OCI-LY1 (cell line): Measurements from ENCODE around the gene MYO5C.

Experiments
- H2AFZ ChIP-seq: fragments of 200-600 bp; sonication (generic), shearing (Covaris generic); 2 replicates; pipeline ENCODE4 v1.6.0; 2014; ENCODE audit warnings: antibody characterized with exemption, mild to moderate bottlenecking, low read length
- H3F3A ChIP-seq: fragments of 200-600 bp; sonication (generic), shearing (Covaris generic); 2 replicates; pipeline ENCODE4 v1.6.0; 2014; ENCODE audit warnings: mild to moderate bottlenecking, antibody characterized with exemption, low read length, moderate library complexity; ENCODE audit not compliant: insufficient read depth
- H3K27ac ChIP-seq: fragments of 200-600 bp; sonication (generic); 2 replicates; pipeline ENCODE4 v1.5.1; 2014; ENCODE audit warnings: low read length, mixed run types, mild to moderate bottlenecking, low read depth; ENCODE audit not compliant: poor library complexity, severe bottlenecking
- H3K27me3 ChIP-seq: fragments of 200-600 bp; sonication (generic); 2 replicates; pipeline ENCODE4 v1.6.0; 2014; ENCODE audit warnings: antibody characterized with exemption, mild to moderate bottlenecking, low read length, moderate library complexity; ENCODE audit not compliant: insufficient read depth
- H3K36me3 ChIP-seq: fragments of 200-600 bp; sonication (generic); 2 replicates; pipeline ENCODE4 v1.6.1; 2014; ENCODE audit warnings: mild to moderate bottlenecking, antibody characterized with exemption, low read length, moderate library complexity, mixed read lengths; ENCODE audit not compliant: insufficient read depth
- H3K4me1 ChIP-seq: fragments of 200-600 bp; sonication (generic); 2 replicates; pipeline ENCODE4 v1.5.1; 2014; ENCODE audit warnings: mild to moderate bottlenecking, low read length, moderate library complexity; ENCODE audit not compliant: insufficient read depth, severe bottlenecking
- H3K4me2 ChIP-seq: fragments of 200-600 bp; sonication (generic), shearing (Covaris generic); 2 replicates; pipeline ENCODE4 v1.6.1; 2014; ENCODE audit warnings: low read length
- H3K4me3 ChIP-seq: fragments of 200-600 bp; sonication (generic); 2 replicates; pipeline ENCODE4 v1.5.1; 2014; ENCODE audit warnings: low read length, low read depth, mild to moderate bottlenecking, mixed read lengths; ENCODE audit not compliant: poor library complexity, severe bottlenecking
- H3K79me2 ChIP-seq: fragments of 200-600 bp; shearing (Covaris generic); 2 replicates; pipeline ENCODE4 v1.6.1; 2016; ENCODE audit warnings: mixed run types, low read length, mixed read lengths; ENCODE audit not compliant: insufficient read depth
- H3K9ac ChIP-seq: fragments of 200-600 bp; sonication (generic), shearing (Covaris generic); 2 replicates; pipeline ENCODE4 v1.6.1; 2014; ENCODE audit warnings: mild to moderate bottlenecking, low read length, mixed read lengths
- H3K9me2 ChIP-seq: fragments of 200-600 bp; sonication (generic), shearing (Covaris generic); 2 replicates; pipeline ENCODE4 v1.6.1; 2014; ENCODE audit warnings: low read depth, mild to moderate bottlenecking, low read length, mixed read lengths
- H3K9me3 ChIP-seq: fragments of 200-600 bp; shearing (Covaris generic); 2 replicates; pipeline ENCODE4 v1.6.1; 2014; ENCODE audit warnings: low read length, mixed read lengths
- H4K20me1 ChIP-seq: fragments of 200-600 bp; sonication (generic), shearing (Covaris generic); 2 replicates; pipeline ENCODE4 v1.6.0; 2016; ENCODE audit warnings: mild to moderate bottlenecking, low read length; ENCODE audit not compliant: insufficient read depth
- EZH2 ChIP-seq: fragments of 200-600 bp; sonication (generic), shearing (Covaris generic); IDR thresholded peaks from 2 replicates; pipeline ENCODE4 v1.8.0; 2017; ENCODE audit warnings: borderline replicate concordance, mixed run types, mild to moderate bottlenecking, antibody characterized with exemption, low read length, moderate library complexity, mixed read lengths
- TF ChIP-seq, protein P1 (sequence below): fragments of 200-600 bp; sonication (generic), shearing (Covaris generic); IDR thresholded peaks from 2 replicates; pipeline ENCODE4 v1.5.1; 2017; ENCODE audit warnings: mild to moderate bottlenecking, antibody characterized with exemption, low read length, moderate library complexity, mixed read lengths

Gene MYO5C

DNA sequence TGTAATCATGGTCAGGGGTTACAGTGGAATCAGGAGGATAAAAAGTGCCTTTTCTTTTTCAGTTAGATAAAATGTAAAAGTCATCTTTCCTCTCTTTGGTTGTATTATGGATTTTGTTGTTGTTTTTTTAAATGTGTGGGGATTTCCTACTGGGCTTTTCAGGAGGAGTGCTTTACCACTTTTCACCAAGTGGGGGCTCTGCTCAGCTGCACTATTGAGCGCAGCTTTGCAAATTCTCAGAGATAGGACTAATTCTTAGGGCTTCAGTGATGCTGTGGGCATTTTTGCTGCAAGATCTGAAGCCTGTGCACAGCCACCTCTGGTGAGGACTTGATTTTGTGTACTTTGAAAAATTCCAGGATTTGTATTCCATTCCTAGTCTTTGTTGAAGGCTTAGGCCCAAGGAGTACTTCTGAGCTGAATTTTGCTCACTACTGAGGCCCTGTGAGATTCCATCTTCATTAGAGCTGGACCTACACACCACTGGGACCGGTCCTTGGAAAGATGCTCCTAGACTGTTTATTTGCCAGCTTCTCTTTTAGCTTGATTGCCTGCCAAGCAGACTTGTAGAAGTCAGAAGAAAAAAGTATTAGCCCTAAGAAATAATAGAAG lies 111.9 kb downstream of the MYO5C start:
- Histone ChIP-seq H4K20me1 (no peaks in the 10 kb centered on the region), H3K4me1 (peaks cover 37% of the 10 kb centered on the region), H3K4me3 (no peak overlapping the region), H3K36me3 (no peaks in the 10 kb centered on the region), H3F3A (peaks cover 3% of the 10 kb centered on the region; the same call in 1 of the 2 replicates), H3K9me2 (no peaks in the 10 kb centered on the region), H3K4me2 (no peak overlapping the region), H2AFZ (no peak overlapping the region), H3K27ac (peak overlapping the region; percentile 92), H3K9ac (no peak overlapping the region), H3K9me3 (no peaks in the 10 kb centered on the region), H3K27me3 (no peaks in the 10 kb centered on the region), H3K79me2 (peaks cover 5% of the 10 kb centered on the region)
- TF ChIP-seq, protein P1, sequence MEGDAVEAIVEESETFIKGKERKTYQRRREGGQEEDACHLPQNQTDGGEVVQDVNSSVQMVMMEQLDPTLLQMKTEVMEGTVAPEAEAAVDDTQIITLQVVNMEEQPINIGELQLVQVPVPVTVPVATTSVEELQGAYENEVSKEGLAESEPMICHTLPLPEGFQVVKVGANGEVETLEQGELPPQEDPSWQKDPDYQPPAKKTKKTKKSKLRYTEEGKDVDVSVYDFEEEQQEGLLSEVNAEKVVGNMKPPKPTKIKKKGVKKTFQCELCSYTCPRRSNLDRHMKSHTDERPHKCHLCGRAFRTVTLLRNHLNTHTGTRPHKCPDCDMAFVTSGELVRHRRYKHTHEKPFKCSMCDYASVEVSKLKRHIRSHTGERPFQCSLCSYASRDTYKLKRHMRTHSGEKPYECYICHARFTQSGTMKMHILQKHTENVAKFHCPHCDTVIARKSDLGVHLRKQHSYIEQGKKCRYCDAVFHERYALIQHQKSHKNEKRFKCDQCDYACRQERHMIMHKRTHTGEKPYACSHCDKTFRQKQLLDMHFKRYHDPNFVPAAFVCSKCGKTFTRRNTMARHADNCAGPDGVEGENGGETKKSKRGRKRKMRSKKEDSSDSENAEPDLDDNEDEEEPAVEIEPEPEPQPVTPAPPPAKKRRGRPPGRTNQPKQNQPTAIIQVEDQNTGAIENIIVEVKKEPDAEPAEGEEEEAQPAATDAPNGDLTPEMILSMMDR: peak; percentile 89
- no peak for TF ChIP-seq EZH2

DNA sequence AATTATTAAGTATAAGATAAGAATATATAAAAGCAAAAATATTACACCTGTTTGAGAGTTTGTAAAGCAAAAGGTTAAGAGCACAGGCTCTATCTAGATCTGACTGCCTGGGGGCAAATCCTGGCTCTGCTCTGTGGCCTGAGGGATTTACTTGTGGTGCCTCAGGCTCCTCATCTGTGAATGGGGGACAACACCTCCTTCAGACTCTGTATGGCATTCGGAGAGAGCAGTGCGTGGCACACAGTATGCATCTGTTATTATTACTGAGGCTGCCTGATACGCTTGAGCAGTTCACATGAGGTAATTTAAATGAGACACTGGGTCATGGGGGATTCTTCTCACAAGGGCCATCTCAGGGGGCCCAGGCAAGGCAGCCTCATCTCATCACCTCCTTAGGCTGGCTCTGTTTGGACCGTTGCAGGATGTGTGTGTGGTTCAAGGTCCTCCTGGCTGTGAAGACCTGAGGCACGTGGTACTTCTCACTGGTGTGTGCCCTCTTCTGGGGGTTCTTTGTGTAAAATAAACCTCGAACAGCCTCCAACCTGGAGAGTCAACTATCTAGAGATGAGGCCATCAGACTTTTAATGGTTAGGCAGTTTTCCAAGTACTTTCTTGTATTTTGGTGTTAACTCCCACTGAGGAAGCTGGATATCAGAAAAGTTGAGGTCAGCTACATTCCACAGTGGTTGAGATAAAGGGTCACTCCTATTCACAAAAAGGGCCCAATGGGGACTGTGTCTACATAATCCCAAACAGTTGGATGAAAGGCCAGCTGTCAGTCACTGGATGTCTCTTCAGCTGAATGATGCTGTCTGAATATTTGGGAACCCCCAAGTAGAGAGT lies 113.4 kb downstream of the MYO5C start:
- Histone ChIP-seq H3K4me3 (no peak overlapping the region), H3K36me3 (no peaks in the 10 kb centered on the region), H3K27ac (peak overlapping the region; percentile 92), H2AFZ (no peak overlapping the region), H3F3A (peaks cover 3% of the 10 kb centered on the region; the same call in 1 of the 2 replicates), H3K4me1 (peaks cover 51% of the 10 kb centered on the region), H3K9ac (no peak overlapping the region; the same call in 1 of the 2 replicates), H3K9me2 (no peaks in the 10 kb centered on the region), H3K4me2 (peak overlapping the region; percentile 9; the same call in 1 of the 2 replicates), H3K9me3 (no peaks in the 10 kb centered on the region), H4K20me1 (no peaks in the 10 kb centered on the region), H3K27me3 (no peaks in the 10 kb centered on the region), H3K79me2 (peaks cover 18% of the 10 kb centered on the region)
- TF ChIP-seq, protein P1: peak; percentile 22; the same call in 1 of the 2 replicates
- TF ChIP-seq EZH2: no peak

DNA sequence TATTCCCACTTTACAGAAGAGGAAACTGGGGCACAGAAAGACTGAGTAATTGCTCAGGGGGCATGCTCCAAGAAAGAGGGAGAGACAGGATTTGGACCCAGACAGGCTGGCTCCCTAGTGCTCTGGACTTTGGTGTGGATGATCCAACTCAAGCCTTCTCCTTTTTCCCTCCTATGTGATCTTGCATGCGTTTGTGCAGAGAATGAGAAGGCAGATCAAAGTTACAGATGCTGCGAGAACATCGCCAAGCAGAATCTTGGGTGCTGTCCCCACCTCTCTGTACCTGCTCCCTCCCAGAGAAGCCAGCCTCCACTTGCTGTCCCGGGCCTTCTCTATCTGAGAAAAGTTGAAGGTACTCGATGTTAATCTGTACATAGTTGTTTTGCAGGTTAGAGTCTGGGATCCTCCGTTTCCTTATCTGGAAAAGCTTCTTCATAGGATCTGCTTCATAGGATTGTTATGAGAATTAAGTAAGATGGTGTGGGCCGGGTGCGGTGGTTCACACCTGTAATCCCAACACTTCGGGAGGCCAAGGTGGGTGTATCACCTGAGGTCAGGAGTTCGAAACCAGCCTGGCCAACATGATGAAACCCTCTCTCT lies 114.7 kb downstream of the MYO5C start:
- no peaks in the 10 kb centered on the region for H4K20me1 ChIP-seq
- no peaks in the 10 kb centered on the region for H3K36me3 ChIP-seq
- peaks cover 3% of the 10 kb centered on the region; the same call in 1 of the 2 replicates for H3F3A ChIP-seq
- no peak overlapping the region for H2AFZ ChIP-seq
- TF ChIP-seq, protein P1: no peak
- H3K9me3 ChIP-seq: no peaks in the 10 kb centered on the region
- H3K27ac ChIP-seq: peak overlapping the region; percentile 92
- peaks cover 18% of the 10 kb centered on the region for H3K79me2 ChIP-seq
- peaks cover 51% of the 10 kb centered on the region for H3K4me1 ChIP-seq
- H3K9ac ChIP-seq: peak overlapping the region; percentile 83
- H3K4me2 ChIP-seq: peak overlapping the region; percentile 94
- H3K27me3 ChIP-seq: no peaks in the 10 kb centered on the region
- peak overlapping the region; percentile 81 for H3K4me3 ChIP-seq
- no peaks in the 10 kb centered on the region for H3K9me2 ChIP-seq
